GM21390 (cell line): ENCODE data around the gene TMEM164.
"Not testable (repeated sequence)": the region's sequence is repeated elsewhere in the genome, so short reads cannot be mapped to it uniquely, and the experiment has no call there.

Experiments used
- ATAC-seq: cut with Tn5 transposase; IDR thresholded peaks from one replicate; pipeline ENCODE4 v1.9.1; 2021; ENCODE audit not compliant: unreplicated experiment

TMEM164 gene

GRCh38 chrX:110002300-110003166 is at the start of gene TMEM164:
Gene TMEM164, plus strand, starts transcription at chrX:110003114. Its CDS starts 661 bp downstream, at chrX:110003775.
- peak; percentile 89 for ATAC-seq

- ATAC-seq = no peak
Observed at GRCh38 chrX:109954333-109954732, 48.6 kb upstream of the TMEM164 start.

DNA sequence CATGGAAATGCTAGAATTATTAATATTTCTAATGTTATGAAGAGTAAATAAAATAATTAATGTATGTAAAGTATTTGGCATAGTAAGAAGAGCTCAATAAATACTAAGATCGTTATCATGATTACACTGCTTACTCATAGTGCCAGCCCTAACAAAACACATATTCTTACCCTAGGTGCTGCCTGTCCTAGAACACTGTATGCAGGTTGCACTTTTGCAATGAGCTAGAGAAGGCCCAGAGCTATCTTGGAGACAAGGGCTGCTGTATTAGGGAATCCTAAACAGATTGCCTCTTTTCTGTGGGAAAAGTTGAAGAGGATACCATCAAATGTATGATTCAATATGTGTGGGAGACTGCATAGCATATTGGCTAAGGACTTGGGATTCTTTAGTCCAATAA is 48.0 kb upstream of the TMEM164 start:
- ATAC-seq = no peak

- no peak for ATAC-seq
Observed at GRCh38 chrX:109958266-109958665, 44.6 kb upstream of the TMEM164 start.

DNA sequence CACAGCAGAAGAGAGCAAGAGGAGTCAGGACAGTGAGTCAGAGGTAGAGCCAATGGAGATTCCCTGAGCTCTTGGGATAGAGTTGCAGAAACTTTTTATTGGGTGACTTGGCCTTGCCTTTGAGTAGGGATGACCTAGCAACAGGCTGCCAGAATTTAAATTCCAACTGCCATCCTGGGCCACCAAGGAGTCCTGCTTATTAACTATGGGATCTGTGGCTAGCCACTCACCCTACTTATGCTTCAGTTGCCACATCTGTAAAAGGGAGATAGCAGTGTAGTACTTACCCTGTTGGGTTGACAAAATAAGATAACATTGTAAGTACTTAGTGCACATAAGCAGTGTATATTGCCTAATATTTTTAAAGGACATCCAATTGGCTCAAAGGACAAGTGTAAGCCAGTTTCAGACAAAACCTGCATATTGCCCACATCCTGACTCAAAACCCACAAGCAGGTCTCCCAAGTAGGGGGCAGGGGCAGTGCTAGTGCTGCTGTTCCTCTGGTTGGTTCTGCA is 43.5 kb upstream of the TMEM164 start:
- ATAC-seq = no peak

DNA sequence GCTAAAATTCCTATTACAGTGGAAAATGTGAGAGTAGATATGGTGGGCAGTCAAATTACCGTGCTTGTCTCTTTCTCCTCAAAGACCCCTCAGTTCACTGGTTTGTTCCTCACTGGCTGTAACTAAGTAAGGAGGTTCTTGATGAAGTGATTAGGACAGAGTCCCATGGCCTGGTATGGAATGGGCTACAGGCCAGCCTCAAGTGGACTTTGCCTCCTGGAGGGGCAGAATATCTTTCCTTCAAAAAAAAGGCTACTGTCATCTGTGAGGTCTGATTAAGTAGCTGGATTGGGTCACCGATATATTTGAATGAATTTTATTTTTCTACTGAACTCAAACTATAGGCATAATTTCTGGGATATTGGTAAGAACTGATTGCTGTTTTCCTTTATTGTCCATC is 38.5 kb upstream of the TMEM164 start:
- no peak for ATAC-seq

DNA sequence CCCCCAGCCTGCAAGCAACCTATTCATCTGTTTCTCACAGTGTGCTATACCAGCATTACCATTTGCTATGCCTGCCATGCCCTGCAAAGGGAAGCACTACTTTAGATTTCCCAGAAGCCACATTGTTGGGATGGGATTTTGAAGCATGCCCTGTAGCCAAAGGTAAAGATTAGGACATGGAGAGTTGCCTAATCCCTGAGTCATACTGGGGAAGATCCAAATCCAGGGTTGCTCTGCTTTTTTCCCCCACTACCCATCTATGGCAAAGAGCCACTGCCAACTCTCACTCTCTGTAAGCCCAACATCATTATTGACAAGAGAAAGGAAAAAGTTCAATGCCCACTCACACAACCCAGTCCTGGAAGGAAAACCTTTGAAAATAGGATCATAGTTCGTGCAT is 36.7 kb upstream of the TMEM164 start:
- no peak for ATAC-seq

DNA sequence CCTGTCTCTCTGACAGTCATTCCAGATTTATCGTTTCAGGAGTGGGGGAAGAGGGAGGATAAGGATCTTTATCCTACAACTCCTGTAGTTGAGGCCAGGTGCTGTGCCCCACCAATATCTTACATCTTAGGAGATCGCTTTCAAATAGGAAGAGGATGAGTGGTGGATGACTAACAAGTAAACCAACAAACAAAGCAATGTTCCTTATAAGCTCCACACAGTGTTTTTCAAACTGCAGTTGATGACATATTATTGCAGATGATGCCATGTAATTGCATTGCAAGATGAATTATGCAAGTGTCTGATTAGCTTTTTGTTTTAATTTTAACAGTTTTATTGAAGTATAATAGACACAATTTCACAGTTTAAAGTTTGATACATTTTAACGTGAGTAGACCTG is 35.8 kb upstream of the TMEM164 start:
- ATAC-seq = no peak

DNA sequence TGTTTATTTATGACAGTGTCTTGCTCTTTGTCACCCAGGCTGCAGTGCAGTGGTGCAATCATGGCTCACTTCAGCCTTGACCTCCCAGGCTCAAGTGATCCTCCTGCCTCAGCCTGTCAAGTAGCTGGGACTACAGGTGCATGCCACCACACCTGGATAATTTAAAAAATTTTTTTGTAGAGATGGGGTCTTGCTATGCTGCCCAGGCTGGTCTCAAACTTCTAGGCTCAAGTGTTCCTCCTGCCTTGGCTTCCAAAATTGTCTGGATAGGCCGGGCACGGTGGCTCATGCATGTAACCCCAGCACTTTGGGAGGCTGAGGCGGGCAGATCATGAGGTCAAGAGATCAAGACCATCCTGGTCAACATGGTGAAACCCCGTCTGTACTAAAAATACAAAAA is 32.1 kb upstream of the TMEM164 start:
- not testable (repeated sequence) for ATAC-seq

GRCh38 chrX:109974906-109975655 is 27.8 kb upstream of the TMEM164 start:
- ATAC-seq = no peak

- not testable (repeated sequence) for ATAC-seq
Observed at GRCh38 chrX:109985210-109985609, 17.7 kb upstream of the TMEM164 start.

GRCh38 chrX:109987884-109988283 is 15.0 kb upstream of the TMEM164 start:
- no peak for ATAC-seq

- no peak for ATAC-seq
Observed at GRCh38 chrX:109990582-109991276, 12.2 kb upstream of the TMEM164 start.

GRCh38 chrX:109992203-109992602 is 10.7 kb upstream of the TMEM164 start:
- ATAC-seq = no peak

DNA sequence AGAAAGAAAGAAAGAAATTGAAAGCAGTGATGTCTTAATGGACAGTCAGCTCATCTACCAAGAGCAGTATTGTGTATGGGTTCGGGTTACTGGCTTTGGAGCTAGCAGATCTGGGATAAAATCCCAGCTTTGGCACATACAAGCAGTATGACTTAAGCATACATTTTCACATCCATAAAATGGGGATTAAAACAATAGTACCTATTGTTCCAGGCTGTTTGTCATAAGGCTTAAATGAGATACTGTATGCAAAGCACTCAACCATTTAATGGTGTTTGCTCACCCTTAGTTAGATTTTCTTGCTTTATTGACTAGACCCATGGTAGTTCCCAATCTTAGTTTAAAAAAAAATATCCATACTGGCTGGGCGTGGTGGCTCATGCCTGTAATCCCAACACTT is 7.8 kb upstream of the TMEM164 start:
- no peak for ATAC-seq

GRCh38 chrX:109997786-109998452 is 5.0 kb upstream of the TMEM164 start:
- ATAC-seq = no peak

DNA sequence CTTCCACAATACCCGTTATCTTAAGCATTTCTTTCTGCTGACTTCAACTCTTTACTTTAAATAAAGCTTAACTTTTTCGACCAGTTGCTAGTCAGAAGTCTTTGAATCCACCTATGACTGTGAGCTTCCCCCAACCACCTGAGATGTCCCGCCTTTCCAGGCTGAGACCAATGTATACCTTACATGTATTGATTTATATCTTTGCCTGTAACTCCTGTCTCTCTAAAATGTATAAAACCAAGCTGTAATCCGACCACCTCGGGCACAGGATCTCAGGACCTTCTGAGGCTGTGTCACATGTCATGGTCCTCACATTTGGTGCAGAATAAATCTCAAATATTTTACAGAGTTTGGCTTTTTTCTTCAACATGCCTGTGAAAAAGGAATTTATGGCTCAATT is 2.9 kb upstream of the TMEM164 start:
- ATAC-seq = no peak

DNA sequence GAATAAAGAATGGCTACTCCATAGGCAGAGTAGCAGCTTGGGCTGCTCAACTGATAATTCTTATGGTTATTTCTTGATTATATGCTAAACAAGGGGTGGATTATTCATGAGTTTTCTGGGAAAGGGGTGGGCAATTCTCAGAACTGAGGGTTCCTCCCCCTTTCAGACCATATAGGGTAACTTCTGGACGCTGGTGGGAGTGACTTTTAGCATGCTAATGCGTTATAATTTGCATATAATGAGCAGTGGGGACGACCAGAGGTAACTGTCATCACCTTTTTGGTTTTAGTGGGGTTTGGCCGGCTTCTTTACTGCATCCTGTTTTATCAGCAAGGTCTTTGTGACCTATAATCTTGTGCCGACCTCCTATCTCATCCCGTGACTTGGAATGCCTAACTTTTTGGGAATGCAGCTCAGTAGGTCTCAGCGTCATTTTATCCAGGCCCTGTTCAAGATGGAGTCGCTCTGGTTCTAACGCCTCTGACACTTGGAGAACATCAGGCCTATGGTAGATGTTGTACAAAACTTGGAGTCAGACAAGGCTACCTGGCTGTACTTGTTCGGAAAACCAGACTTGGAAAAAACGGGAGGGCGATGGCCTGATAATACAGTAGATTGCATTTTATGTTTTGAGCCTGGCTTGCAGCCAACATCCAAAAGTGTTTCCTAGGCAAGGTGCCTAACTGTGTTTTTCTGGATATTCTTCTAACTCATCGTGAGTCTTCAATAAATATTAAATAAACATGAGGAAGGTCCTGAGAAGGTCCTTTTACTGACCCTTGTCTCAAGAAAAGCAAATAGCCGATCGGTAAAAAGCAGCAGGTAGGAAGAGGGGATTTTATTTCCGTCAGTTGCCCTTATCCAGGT is 1.8 kb upstream of the TMEM164 start:
- no peak for ATAC-seq

DNA sequence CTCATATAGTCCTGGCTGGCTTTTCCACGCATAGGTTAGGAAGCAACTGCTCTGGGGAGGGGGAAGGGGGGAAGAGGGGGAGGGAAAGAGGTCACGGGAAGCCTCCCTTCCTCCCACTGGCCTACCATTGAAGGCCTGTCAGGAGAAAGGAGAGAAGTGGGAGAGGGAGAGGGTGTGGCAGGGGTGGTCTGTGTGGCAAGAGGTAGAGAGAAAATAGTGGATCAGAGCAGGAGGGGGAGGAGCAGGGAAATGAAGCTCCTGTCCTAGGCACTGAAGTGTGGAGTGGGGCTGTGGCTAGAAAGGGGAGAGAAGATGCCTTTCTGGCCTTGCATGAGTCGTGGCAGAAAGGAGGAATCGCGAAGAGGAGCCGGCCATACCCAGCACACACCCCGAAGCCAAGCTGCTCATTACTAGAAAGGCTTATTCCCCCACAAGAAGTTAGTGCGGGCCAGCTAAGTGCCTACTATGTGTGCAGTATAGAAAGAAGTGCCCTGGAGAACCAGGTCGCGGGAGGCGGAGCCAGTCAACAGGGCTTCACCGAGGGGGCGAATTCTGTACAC is 1.1 kb upstream of the TMEM164 start:
- ATAC-seq = no peak
